Measurements from ENCODE around the gene CACNG7.

DNA sequence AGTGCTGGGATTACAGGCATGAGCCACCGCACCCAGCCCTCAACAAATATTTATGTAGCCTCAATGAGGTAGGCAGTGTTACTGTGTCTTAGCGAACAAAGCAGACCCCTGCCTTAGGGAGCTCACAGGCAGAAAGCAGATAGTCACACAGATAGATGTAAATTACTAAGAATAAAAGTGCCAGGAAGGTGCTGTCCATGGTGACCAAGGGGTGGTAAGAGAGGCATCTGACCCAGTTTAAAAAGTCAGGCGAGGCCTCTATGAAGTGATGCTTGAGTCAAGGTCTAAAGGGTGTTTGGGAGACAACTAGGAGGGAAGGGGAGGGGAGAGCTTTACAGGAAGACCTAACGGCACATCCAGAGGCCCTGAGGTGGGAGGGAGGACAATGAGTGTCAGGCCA lies 12.4 kb upstream of the CACNG7 start:
- TF ChIP-seq EZH2phosphoT487 (IDR thresholded peaks at IDR 0.05; ENCODE audit: insufficient read depth, low read depth) = no peak
- no peak for TF ChIP-seq EZH2 (IDR thresholded peaks at IDR 0.05; ENCODE audit: insufficient read depth, poor library complexity, severe bottlenecking)
